ENCODE results near the gene IP6K1.
A peak's percentile ranks its signal among the peaks of the same experiment; 100 is the strongest.

IP6K1 gene

DNA sequence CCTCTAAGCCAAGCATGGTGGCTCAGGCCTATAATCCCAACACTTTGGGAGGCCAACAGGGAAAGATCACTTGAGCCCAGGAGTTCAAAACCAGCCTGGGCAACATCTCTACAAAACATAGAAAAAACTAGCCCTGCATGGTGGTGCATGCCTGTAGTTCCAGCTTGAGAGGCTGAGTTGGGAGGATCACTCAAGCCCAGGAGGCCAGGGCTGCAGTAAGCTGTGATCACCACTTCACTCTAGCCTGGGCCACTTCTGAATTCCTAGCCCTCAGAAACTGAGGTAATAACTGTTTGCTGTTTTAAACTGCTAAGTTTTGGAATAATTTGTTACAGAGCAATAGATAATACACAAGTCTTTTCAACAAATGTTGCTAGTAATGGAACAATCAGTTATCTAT lies 16.4 kb downstream of the IP6K1 start:
- peak overlapping the region; percentile 47 for H3K27ac ChIP-seq
- no peak for TF ChIP-seq ZFX (IDR thresholded peaks at IDR 0.05)
- TF ChIP-seq, protein P1, sequence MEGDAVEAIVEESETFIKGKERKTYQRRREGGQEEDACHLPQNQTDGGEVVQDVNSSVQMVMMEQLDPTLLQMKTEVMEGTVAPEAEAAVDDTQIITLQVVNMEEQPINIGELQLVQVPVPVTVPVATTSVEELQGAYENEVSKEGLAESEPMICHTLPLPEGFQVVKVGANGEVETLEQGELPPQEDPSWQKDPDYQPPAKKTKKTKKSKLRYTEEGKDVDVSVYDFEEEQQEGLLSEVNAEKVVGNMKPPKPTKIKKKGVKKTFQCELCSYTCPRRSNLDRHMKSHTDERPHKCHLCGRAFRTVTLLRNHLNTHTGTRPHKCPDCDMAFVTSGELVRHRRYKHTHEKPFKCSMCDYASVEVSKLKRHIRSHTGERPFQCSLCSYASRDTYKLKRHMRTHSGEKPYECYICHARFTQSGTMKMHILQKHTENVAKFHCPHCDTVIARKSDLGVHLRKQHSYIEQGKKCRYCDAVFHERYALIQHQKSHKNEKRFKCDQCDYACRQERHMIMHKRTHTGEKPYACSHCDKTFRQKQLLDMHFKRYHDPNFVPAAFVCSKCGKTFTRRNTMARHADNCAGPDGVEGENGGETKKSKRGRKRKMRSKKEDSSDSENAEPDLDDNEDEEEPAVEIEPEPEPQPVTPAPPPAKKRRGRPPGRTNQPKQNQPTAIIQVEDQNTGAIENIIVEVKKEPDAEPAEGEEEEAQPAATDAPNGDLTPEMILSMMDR (conservative IDR thresholded peaks at IDR 0.05): no peak

DNA sequence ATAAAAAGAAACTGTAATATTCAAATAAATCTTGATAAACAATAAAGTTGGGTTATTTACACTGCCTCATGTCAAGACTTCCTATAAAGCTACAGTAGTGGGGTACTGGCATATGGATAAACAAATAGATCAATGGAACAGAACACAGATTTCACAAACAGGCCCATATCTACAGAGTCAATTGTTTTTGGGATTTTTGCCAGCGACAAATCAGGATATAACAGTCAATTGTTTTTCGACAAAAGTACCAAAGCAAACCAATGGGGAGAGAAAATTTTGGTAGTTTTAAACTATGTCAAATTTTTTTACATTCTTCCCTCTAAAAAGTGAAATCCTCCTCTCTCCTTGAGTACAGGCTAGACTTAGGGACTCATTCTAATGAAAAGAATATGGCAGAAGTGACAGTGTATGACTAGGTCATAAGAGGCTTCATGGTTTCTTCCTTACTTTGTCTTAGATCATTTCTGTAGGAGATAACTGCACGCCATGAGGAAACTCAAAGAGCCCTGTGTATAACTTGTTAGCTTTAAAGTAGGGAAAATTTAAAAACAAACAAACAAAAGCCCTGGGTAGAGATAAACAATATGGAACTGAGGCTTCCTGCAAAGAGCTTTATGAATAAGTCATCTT lies 16.9 kb downstream of the IP6K1 start:
- H3K27ac ChIP-seq: peak overlapping the region; percentile 47
- no peak for TF ChIP-seq ZFX (IDR thresholded peaks at IDR 0.05)
- TF ChIP-seq, protein P1 (conservative IDR thresholded peaks at IDR 0.05): no peak

DNA sequence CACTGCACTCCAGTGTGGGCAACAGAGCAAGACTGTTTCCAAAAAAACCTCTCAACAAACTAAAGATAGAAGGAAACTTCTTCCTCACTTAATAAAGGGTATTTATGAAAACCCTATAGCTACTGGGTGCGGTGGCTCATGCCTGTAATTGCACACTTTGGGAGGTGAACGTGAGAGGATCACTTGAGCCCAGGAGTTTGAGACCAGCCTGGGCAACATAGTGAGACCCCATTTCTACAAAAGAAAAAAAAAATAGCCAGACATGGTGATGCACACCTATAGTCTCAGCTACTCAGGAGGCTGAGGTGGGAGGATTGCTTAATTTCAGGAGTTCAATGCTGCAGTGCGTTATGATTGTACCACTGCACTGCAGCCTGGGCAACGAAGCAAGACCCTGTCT lies 22.4 kb downstream of the IP6K1 start:
- H3K27ac ChIP-seq: no peak overlapping the region
- TF ChIP-seq ZFX (IDR thresholded peaks at IDR 0.05): no peak
- TF ChIP-seq, protein P1 (conservative IDR thresholded peaks at IDR 0.05): no peak

DNA sequence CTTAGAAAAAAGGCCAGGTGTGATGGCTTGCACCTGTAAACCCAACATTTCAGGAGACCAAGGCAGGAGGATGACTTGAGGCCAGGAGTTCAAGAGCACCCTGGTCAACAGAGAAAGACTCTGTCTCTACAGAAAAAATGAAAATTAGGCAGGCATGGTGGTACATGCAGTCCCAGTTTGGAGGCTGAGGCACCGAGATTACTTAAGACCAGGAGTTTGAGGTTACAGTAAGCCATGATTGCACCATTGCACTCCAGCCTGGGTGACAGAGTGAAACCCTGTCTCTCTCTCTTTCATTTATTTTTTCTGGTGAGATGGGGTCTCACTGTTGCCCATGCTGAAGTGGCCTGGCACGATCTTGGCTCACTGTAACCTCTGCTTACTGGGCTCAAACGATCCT lies 24.7 kb downstream of the IP6K1 start:
- H3K27ac ChIP-seq: no peak overlapping the region
- no peak for TF ChIP-seq ZFX (IDR thresholded peaks at IDR 0.05)
- TF ChIP-seq, protein P1 (conservative IDR thresholded peaks at IDR 0.05): no peak

DNA sequence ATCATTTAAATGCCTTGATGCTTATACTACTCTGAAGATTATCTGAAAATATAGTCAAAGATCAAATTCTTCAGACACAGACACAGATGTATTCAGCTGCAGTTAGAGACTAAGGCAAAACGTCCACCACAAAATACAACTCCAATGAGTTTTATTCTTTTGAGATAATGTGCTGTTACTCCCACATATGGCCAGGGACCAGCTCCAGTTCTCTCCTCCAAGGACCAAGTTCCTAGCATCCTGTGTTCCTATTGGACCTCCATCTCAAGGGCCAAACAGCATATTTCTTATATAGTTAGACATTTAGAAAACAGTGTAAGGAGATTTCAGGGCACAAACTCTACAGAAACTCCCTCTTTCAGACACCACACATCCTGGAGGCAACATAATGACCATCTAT lies 27.1 kb downstream of the IP6K1 start:
- no peak for TF ChIP-seq ZFX (IDR thresholded peaks at IDR 0.05)
- no peak overlapping the region for H3K27ac ChIP-seq

DNA sequence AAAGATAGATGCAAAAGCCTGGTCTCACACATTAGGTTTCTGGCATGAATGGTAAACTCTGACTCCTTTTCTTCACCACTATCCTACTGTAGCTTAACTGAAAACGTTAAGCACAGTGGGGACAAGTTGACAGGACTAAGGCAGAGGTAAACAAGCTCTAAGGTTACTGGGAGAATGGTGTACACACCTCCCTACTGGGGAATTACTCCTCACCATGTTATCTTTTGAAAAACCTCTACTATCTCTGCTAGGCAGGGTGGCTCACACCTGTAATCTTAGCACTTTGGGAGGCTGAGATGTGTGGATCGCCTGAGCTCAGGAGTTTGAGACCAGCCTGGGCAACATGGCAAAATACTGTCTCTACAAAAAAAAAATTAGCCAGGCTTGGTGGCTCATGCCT lies 29.1 kb downstream of the IP6K1 start:
- TF ChIP-seq, protein P1 (conservative IDR thresholded peaks at IDR 0.05): no peak
- no peak for TF ChIP-seq ZFX (IDR thresholded peaks at IDR 0.05)
- no peak overlapping the region for H3K27ac ChIP-seq

DNA sequence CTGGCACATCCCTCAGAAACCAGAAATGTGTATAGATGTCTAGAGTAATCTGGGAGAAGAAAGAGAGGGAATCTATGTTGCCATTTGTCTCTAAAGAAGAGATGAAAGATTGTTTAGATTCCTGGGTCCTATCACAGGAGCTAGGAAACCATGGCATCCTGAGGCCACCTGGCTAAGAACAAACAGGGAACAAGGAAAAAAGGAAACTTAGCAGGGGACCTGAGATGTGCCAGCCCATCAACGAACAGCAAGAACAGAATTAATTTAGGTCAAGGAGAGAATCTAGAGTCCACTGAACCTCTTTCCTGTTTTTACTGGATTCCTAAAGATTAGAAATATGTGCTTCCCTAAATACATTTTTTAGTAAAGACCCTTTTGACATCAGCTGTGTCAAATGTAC lies 30.3 kb downstream of the IP6K1 start:
- no peak overlapping the region for H3K27ac ChIP-seq
- no peak for TF ChIP-seq ZFX (IDR thresholded peaks at IDR 0.05)
- TF ChIP-seq, protein P1 (conservative IDR thresholded peaks at IDR 0.05): no peak

DNA sequence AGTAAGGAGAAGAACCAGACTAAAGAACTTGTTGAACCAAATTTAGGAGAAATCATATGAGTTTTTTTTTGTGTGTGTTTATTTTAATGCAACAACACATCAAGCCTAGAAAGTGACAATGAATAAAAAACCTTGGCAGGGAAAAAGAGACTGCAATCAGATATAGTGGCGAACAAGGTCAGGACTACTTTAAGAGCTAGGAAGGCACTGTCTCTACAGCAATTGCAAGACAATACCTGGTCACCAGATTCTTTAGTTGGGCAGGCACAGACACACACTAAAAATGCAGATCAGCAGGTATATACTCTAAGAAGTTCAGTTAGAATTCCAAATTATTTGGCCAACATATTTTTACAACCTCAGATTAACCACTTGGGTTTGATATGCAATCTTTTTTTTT lies 31.8 kb downstream of the IP6K1 start:
- TF ChIP-seq ZFX (IDR thresholded peaks at IDR 0.05): no peak
- TF ChIP-seq, protein P1 (conservative IDR thresholded peaks at IDR 0.05): no peak
- H3K27ac ChIP-seq: no peak overlapping the region
